ENCODE results near the gene GNAZ.
"Not testable (repeated sequence)": the region's sequence is repeated elsewhere in the genome, so short reads cannot be mapped to it uniquely, and the experiment has no call there.

The GNAZ gene

GRCh38 chr22:23045461-23045860 is 24.9 kb upstream of the GNAZ start:
- Histone ChIP-seq H3K4me3 (no peak overlapping the region), H3K27ac (no peak overlapping the region)
- no peak for DNase-seq (ENCODE audit: low spot score)
- TF ChIP-seq CTCF (IDR thresholded peaks at IDR 0.05): no peak

GRCh38 chr22:23047265-23047664 is 23.1 kb upstream of the GNAZ start:
- H3K27ac ChIP-seq: no peak overlapping the region
- no peak for TF ChIP-seq CTCF (IDR thresholded peaks at IDR 0.05)
- no peak overlapping the region for H3K4me3 ChIP-seq
- DNase-seq (ENCODE audit: low spot score): no peak

GRCh38 chr22:23047742-23048141 is 22.6 kb upstream of the GNAZ start:
- no peak for DNase-seq (ENCODE audit: low spot score)
- H3K4me3 ChIP-seq: no peak overlapping the region
- no peak overlapping the region for H3K27ac ChIP-seq

GRCh38 chr22:23050546-23050945 is 19.8 kb upstream of the GNAZ start:
- H3K4me3 ChIP-seq; H3K27ac ChIP-seq; DNase-seq (ENCODE audit: low spot score): not testable (repeated sequence)

More at GRCh38 chr22:23047742-23048141, 22.6 kb upstream of the GNAZ start:
- TF ChIP-seq CTCF (IDR thresholded peaks at IDR 0.05): no peak

GRCh38 chr22:23053051-23053707 is 17.1 kb upstream of the GNAZ start:
- no peak for DNase-seq (ENCODE audit: low spot score)

GRCh38 chr22:23053912-23054530 is 16.3 kb upstream of the GNAZ start:
- no peak overlapping the region for H3K4me3 ChIP-seq
- H3K27ac ChIP-seq: no peak overlapping the region
- TF ChIP-seq CTCF (IDR thresholded peaks at IDR 0.05): no peak
- peak; percentile 58 for DNase-seq (ENCODE audit: low spot score)

More at GRCh38 chr22:23053051-23053707, 17.1 kb upstream of the GNAZ start:
- no peak overlapping the region for H3K4me3 ChIP-seq
- no peak for TF ChIP-seq CTCF (IDR thresholded peaks at IDR 0.05)
- no peak overlapping the region for H3K27ac ChIP-seq

- no peak for DNase-seq (ENCODE audit: low spot score)
- TF ChIP-seq CTCF (IDR thresholded peaks at IDR 0.05): no peak
- no peak overlapping the region for H3K27ac ChIP-seq
- no peak overlapping the region for H3K4me3 ChIP-seq
Measured at GRCh38 chr22:23054531-23055257, 15.6 kb upstream of the GNAZ start.

Data from coronary artery (tissue), 2 donors.